MM.1S (cell line): ENCODE data around the gene SH3BP5L.

Source experiments
- EZH2 ChIP-seq: fragments of 300-600 bp; sonication (generic); optimal IDR thresholded peaks from 2 replicates; pipeline ENCODE3; 2017; ENCODE audit warnings: low read depth, mild to moderate bottlenecking, antibody characterized with exemption, low read length, mixed read lengths
- EZH2phosphoT487 ChIP-seq: fragments of 300-600 bp; sonication (generic); IDR thresholded peaks from 2 replicates; pipeline ENCODE4 v1.6.1; 2018; ENCODE audit warnings: antibody characterized with exemption, low read length
- TF ChIP-seq, protein P1 (sequence below): fragments of 300-600 bp; sonication (generic); IDR thresholded peaks from 2 replicates; pipeline ENCODE4 v1.5.1; 2016; ENCODE audit warnings: antibody characterized with exemption, low read length, mixed read lengths

DNA sequence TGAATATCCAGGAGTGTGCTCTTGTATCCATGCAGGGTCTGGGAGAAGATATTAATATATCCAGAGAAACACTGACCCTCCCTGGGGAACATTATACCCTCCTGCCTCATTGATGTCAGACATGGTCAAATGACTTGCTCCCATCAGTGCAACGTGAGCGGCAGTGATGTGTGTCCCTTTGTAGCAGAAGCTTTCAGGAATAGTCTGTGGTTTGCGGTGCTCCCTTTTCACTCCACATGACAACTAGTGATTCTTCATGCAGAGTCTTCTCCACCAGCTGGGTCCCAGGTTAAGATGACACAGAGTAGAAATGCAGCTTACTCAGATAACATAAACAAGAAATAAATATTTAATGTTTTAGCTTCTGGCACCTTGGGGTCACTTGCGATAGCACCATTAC lies 38.3 kb downstream of the SH3BP5L start:
- TF ChIP-seq, protein P1, sequence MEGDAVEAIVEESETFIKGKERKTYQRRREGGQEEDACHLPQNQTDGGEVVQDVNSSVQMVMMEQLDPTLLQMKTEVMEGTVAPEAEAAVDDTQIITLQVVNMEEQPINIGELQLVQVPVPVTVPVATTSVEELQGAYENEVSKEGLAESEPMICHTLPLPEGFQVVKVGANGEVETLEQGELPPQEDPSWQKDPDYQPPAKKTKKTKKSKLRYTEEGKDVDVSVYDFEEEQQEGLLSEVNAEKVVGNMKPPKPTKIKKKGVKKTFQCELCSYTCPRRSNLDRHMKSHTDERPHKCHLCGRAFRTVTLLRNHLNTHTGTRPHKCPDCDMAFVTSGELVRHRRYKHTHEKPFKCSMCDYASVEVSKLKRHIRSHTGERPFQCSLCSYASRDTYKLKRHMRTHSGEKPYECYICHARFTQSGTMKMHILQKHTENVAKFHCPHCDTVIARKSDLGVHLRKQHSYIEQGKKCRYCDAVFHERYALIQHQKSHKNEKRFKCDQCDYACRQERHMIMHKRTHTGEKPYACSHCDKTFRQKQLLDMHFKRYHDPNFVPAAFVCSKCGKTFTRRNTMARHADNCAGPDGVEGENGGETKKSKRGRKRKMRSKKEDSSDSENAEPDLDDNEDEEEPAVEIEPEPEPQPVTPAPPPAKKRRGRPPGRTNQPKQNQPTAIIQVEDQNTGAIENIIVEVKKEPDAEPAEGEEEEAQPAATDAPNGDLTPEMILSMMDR, result no peak
- TF ChIP-seq EZH2, result no peak
- TF ChIP-seq EZH2phosphoT487, result no peak
